ENCODE results near the gene TOP3A. TPM values are rescaled to one million over a fixed set of nuclear protein-coding genes. Genes with fewer than 3 reads are reported as not detected.
A peak's percentile ranks its signal among the peaks of the same experiment; 100 is the strongest.
"Not testable (repeated sequence)": the region's sequence is repeated elsewhere in the genome, so short reads cannot be mapped to it uniquely, and the experiment has no call there.

The TOP3A gene
- total RNA-seq, 2 experiments from 2014 or later = 55.4 to 56.9 TPM

DNA sequence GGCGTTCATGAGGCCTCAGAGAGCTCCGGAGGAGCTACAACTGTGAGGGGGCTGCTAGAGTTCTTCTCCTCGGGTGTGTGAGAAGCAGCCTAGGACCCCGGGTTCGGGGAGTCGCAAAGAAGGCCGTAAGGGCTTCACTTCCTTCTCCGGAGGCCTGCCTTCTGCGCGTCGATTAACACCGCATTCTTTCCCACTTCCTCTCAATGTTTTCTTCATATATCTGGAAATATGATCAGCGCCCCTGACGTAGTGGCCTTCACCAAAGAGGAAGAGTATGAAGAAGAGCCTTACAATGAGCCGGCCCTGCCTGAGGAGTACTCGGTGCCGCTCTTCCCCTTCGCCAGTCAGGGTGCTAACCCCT is 748 bp upstream of the TOP3A start:
- DNase-seq = no peak
- H3K36me3 Mint-ChIP-seq = peaks cover 51% of the 10 kb centered on the region

DNA sequence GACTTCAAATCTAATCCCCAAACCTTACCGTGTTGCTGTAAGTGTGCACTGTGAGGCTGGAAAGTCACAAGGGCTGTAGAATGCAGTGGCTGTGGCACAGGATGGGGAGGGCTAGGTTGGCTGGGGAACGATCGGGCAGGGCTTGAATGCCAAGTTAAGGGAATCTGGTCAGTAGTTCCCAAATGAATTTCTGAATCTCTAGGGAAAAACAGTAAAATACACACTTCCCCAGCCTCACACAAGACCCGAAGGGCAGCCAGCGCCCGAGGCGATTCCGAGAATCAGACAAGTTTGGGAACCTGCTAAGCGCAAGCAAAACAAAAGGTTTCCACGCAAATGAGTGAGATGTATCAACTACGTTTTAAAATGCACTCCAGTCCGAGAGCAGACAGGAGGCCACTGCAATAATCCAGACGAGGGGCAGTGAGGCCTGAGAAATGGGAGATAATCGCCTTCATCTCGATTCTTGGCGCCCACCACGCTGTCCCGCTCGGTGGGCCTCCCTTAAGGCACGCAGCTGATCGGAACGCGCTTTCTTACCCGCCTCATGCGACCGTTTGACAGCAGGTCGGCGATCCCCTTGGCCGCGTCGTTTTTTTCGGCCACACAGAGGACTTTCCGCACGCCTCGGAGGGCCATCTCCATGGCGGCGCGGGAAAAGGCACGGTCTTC is 599 bp downstream of the TOP3A start:
- DNase-seq = no peak
- Mint-ChIP-seq H3K27me3 (no peaks in the 10 kb centered on the region), H3K27ac (peak overlapping the region; percentile 98), H3K36me3 (peaks cover 57% of the 10 kb centered on the region), H3K4me3 (peak overlapping the region; percentile 92), H3K9me3 (no peaks in the 10 kb centered on the region), H3K4me1 (peaks cover 61% of the 10 kb centered on the region)

More for the DNA sequence above, 748 bp upstream of the TOP3A start:
- Mint-ChIP-seq H3K9me3 (no peaks in the 10 kb centered on the region), H3K27ac (peak overlapping the region; percentile 98), H3K4me1 (peaks cover 71% of the 10 kb centered on the region), H3K4me3 (peak overlapping the region; percentile 92), H3K27me3 (no peaks in the 10 kb centered on the region)

DNA sequence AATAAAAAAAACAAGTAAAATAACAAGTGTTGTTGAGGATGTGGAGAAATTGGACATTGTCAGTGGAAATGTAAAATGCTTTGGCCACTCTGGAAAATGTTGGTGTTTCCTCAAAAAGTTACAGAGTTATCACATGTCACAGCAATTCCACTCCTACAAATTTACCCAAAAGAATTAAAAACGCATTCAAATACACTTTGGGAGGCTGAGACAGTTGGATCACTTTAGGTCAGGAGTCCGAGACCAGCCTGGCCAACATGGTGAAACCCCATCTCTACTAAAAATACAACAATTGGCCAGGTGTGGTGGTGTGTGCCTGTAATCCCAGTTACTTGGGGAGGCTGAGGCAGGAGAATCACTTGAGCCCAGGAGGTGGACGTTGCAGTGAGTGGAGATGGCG is 5.6 kb downstream of the TOP3A start:
- no peaks in the 10 kb centered on the region for H3K27me3 Mint-ChIP-seq
- H3K9me3 Mint-ChIP-seq = no peaks in the 10 kb centered on the region
- DNase-seq = no peak
- peaks cover 41% of the 10 kb centered on the region for H3K36me3 Mint-ChIP-seq
- H3K4me1 Mint-ChIP-seq = peaks cover 29% of the 10 kb centered on the region
- H3K27ac Mint-ChIP-seq = no peak overlapping the region
- no peak overlapping the region for H3K4me3 Mint-ChIP-seq

DNA sequence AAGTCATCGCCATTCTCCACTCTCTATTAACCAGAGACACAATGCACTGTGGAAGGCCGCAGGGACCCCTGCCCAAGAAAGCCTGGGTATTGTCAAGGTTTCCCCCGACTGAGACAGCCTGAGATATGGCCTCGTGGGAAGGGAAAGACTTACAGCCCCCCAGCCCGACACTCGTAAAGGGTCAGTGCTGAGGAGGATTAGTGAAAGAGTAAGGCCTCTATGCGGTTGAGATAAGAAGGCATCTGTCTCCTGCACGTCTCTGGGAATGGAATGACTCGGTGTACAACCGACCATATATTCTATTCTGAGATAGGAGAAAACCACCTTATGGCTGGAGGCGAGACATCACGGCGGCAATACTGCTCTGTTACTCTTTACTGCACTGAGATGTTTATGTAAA is 11.6 kb downstream of the TOP3A start:
- H3K36me3 Mint-ChIP-seq = peaks cover 23% of the 10 kb centered on the region
- H3K4me3 Mint-ChIP-seq, H3K27me3 Mint-ChIP-seq, H3K9me3 Mint-ChIP-seq, DNase-seq, H3K27ac Mint-ChIP-seq, H3K4me1 Mint-ChIP-seq: not testable (repeated sequence)

DNA sequence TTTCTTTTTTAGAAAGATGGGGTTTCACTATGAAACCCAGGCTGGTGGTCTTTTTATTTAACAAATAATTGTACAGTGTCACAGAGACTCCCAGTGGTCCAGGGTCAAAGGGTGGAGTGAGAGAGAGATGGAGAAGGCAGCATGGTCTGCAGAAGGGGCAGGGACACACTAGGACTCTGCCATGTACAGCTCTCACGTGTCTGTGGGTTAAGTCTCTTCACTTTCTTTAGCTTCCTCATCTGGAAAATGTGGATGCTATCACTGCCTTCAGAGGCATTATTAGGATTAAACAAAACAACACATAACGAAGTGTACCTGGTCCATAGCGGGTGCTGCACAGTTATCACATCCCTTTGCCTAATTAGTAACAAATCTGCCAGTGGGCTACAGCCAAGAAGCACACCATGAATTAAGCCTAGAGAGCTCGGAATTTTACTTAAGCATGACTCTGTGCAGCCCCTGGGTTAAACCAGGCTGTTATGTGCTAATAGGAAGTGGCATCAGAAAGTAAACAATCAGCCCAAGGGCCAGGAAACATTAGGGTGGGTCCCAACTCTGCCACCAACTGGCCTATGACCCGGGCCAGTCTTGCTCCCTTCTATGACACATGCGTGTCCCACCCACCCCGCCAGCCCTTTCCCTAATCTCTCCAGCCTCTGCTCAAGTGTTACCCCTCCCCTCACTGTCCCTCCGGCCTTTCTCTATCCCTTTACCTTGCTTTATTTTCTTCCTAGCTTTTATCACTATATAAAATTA is 13.9 kb downstream of the TOP3A start:
- Mint-ChIP-seq H3K4me1 (no peaks in the 10 kb centered on the region), H3K9me3 (no peaks in the 10 kb centered on the region), H3K27me3 (no peaks in the 10 kb centered on the region), H3K36me3 (peaks cover 29% of the 10 kb centered on the region), H3K27ac (no peak overlapping the region), H3K4me3 (no peak overlapping the region)
- DNase-seq = no peak

DNA sequence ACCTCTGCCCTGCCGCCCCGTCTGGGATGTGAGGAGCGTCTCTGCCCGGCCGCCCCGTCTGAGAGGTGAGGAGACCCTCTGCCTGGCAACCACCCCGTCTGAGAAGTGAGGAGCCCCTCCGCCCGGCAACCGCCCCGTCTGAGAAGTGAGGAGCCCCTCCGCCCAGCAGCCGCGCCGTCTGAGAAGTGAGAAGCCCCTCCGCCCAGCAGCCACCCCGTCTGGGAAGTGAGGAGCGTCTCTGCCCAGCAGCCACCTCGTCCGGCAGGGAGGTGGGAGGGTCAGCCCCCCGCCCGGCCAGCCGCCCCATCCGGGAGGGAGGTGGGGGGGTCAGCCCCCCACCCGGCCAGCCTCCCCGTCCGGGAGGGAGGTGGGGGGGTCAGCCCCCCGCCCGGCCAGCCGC is 16.7 kb downstream of the TOP3A start:
- H3K4me1 Mint-ChIP-seq, H3K27ac Mint-ChIP-seq, DNase-seq, H3K4me3 Mint-ChIP-seq, H3K27me3 Mint-ChIP-seq, H3K9me3 Mint-ChIP-seq: not testable (repeated sequence)
- H3K36me3 Mint-ChIP-seq = peaks cover 32% of the 10 kb centered on the region

- Mint-ChIP-seq H3K9me3 (no peaks in the 10 kb centered on the region), H3K4me3 (no peak overlapping the region), H3K27ac (no peak overlapping the region), H3K4me1 (no peaks in the 10 kb centered on the region), H3K27me3 (no peaks in the 10 kb centered on the region), H3K36me3 (peaks cover 41% of the 10 kb centered on the region)
- DNase-seq = no peak
These were observed 22.9 kb downstream of the TOP3A start for GRCh38 chr17:18291718-18292540.

DNA sequence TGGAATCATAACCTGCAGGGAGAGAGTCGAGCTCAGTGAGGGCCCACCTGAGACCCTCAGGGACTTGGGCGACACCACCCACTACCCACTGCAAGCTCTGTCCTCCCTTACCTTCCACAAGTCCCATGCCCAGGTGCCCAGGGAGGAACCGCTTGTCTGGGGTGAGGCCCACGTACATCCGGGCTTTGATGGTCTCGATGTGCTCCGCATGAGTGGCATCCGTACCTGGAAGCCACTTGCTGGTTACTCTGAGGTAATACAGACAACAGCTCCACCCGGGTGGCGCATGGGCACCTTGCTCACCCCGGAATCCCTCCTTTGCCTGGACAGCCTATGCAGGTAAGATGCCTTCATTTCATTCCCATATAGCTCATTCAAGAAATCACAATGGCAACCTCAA is 29.5 kb downstream of the TOP3A start:
- no peak overlapping the region for H3K4me3 Mint-ChIP-seq
- no peak for DNase-seq
- H3K9me3 Mint-ChIP-seq = no peaks in the 10 kb centered on the region
- no peaks in the 10 kb centered on the region for H3K4me1 Mint-ChIP-seq
- no peak overlapping the region for H3K27ac Mint-ChIP-seq
- H3K27me3 Mint-ChIP-seq = no peaks in the 10 kb centered on the region
- H3K36me3 Mint-ChIP-seq = peaks cover 31% of the 10 kb centered on the region

DNA sequence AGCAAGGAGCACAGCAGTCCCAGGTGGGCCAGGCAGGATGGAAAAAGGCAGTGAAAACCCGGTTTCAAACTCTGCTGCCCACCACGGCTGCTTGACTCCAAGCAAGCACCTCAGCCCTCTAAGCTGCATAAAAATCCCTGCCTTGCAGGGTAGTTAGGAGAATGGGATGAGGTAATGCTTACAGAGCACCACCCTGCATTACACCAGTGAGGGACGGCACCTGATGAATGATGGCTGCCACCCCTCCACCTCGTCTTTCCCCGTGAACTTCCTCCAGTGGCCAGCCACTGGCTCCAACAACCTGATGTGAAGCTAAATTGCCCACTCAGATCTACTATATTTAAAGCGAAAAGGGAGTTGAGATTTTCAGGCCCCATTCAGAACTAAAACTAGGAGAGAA is 33.0 kb downstream of the TOP3A start:
- Mint-ChIP-seq H3K36me3 (peaks cover 18% of the 10 kb centered on the region), H3K4me3 (no peak overlapping the region), H3K27me3 (no peaks in the 10 kb centered on the region), H3K9me3 (no peaks in the 10 kb centered on the region), H3K27ac (no peak overlapping the region), H3K4me1 (no peaks in the 10 kb centered on the region)
- no peak for DNase-seq

GRCh38 chr17:18280766-18281371 is 33.9 kb downstream of the TOP3A start:
- Mint-ChIP-seq H3K4me1 (no peaks in the 10 kb centered on the region), H3K36me3 (peaks cover 16% of the 10 kb centered on the region), H3K9me3 (no peaks in the 10 kb centered on the region), H3K27ac (no peak overlapping the region), H3K4me3 (no peak overlapping the region), H3K27me3 (no peaks in the 10 kb centered on the region)
- DNase-seq = no peak

- Mint-ChIP-seq H3K4me1 (no peaks in the 10 kb centered on the region), H3K27me3 (no peaks in the 10 kb centered on the region), H3K27ac (no peak overlapping the region), H3K9me3 (no peaks in the 10 kb centered on the region), H3K36me3 (peaks cover 11% of the 10 kb centered on the region), H3K4me3 (no peak overlapping the region)
- no peak for DNase-seq
These were observed 34.5 kb downstream of the TOP3A start for GRCh38 chr17:18280249-18280648.

- H3K27me3 Mint-ChIP-seq = no peaks in the 10 kb centered on the region
- no peaks in the 10 kb centered on the region for H3K9me3 Mint-ChIP-seq
- peaks cover 6% of the 10 kb centered on the region for H3K36me3 Mint-ChIP-seq
- no peaks in the 10 kb centered on the region for H3K4me1 Mint-ChIP-seq
- no peak for DNase-seq
- no peak overlapping the region for H3K27ac Mint-ChIP-seq
- no peak overlapping the region for H3K4me3 Mint-ChIP-seq
These were observed 35.9 kb downstream of the TOP3A start for GRCh38 chr17:18278867-18279266.

DNA sequence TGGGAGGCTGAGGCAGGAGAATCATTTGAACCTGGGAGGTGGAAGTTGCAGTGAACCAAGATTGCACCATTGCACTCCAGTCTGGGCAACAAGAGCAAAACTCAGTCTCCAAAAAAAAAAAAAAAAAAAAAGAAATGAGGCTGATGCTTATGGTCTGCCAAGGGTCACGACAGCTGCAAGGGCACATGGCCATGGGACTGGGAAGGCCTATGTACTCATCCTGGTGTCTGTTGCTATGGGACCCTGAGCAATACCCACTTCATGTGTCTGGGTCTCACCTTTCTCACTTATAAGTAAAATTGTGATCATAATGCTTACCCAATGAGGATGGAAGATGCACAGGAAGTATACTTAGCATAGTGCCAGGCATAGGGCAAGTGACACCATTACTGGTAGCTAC is 37.7 kb downstream of the TOP3A start:
- H3K27me3 Mint-ChIP-seq = no peaks in the 10 kb centered on the region
- H3K4me3 Mint-ChIP-seq = no peak overlapping the region
- no peaks in the 10 kb centered on the region for H3K36me3 Mint-ChIP-seq
- no peaks in the 10 kb centered on the region for H3K9me3 Mint-ChIP-seq
- H3K4me1 Mint-ChIP-seq = no peaks in the 10 kb centered on the region
- H3K27ac Mint-ChIP-seq = peak overlapping the region; percentile 48
- DNase-seq = no peak

GRCh38 chr17:18270046-18270931 is 44.5 kb downstream of the TOP3A start:
- no peak overlapping the region for H3K4me3 Mint-ChIP-seq
- no peak overlapping the region for H3K27ac Mint-ChIP-seq
- DNase-seq = no peak
- H3K36me3 Mint-ChIP-seq = no peaks in the 10 kb centered on the region
- no peaks in the 10 kb centered on the region for H3K27me3 Mint-ChIP-seq
- H3K4me1 Mint-ChIP-seq = peaks cover 13% of the 10 kb centered on the region
- no peaks in the 10 kb centered on the region for H3K9me3 Mint-ChIP-seq
